ENCODE data around the gene MON2. TPM values are rescaled to one million over a fixed set of nuclear protein-coding genes. Genes with fewer than 3 reads are reported as not detected.

Gene MON2
- total RNA-seq, 4 donors from 2014 or later, result 54.3 to 212 (median 61.9) TPM

DNA sequence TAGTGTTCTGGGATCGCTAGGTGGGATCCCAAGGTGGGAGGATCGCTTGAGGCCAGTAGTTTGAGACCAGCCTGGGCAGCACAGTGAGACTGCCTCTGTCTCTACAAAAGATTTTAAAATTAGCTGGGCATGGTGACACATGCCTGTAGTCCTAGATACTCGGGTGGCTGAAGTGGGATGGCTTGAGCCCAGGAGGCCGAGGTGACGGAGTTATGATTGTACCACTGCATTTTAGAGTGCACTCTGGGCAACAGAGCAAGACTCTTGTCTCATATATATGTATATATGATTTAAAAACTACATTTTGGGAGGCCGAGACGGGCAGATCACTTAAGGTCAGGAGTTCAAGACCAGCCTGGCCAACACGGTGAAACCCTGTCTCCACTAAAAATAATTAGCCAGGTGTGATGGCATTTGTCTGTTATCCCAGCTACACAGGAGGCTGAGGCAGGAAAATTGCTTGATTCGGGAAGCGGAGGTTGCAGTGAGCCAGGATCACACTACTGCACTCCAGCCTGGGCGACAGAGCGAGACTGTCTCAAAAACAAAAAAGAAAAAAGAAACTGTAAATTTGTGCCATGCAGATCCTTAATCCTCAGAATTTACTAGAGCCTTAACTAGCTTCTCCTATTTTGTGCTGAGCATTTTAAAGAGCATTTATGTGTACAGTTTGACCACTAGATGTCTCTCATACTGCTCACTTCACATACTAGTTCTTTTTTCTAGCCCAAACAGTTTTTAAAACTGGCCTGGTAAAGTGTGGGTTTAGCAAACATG lies 114.8 kb downstream of the MON2 start:
- 77% methylated on average over 12 of the region's 12 CpGs for WGBS

DNA sequence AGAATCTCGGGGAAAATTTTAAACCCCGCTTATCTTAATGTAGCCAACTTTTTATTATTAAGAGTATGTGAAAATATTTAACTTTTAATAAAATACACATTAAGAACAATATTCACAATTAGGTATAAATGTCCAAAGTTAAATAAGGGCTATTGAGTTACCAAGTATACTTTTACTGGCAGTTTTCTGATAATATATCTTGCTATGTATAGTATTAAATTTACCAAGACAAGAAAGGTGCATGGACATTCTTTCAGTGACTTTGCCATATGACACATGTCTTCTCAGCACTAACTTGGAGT lies 115.4 kb downstream of the MON2 start:
- H3K36me3 ChIP-seq, result peaks cover 6% of the 10 kb centered on the region
- H3K27ac ChIP-seq, result no peak overlapping the region
- 22% methylated on average over 2 of the region's 2 CpGs for WGBS
- no peak for DNase-seq (ENCODE audit: low spot score in 2 of 2)
- H3K27me3 ChIP-seq, result no peaks in the 10 kb centered on the region
- no peaks in the 10 kb centered on the region for H3K9me3 ChIP-seq
- no peak overlapping the region for H3K4me3 ChIP-seq
- no peak for TF ChIP-seq POLR2AphosphoS5 (IDR thresholded peaks at IDR 0.05)
- no peak for TF ChIP-seq EP300 (IDR thresholded peaks at IDR 0.05)
- TF ChIP-seq, protein P1, sequence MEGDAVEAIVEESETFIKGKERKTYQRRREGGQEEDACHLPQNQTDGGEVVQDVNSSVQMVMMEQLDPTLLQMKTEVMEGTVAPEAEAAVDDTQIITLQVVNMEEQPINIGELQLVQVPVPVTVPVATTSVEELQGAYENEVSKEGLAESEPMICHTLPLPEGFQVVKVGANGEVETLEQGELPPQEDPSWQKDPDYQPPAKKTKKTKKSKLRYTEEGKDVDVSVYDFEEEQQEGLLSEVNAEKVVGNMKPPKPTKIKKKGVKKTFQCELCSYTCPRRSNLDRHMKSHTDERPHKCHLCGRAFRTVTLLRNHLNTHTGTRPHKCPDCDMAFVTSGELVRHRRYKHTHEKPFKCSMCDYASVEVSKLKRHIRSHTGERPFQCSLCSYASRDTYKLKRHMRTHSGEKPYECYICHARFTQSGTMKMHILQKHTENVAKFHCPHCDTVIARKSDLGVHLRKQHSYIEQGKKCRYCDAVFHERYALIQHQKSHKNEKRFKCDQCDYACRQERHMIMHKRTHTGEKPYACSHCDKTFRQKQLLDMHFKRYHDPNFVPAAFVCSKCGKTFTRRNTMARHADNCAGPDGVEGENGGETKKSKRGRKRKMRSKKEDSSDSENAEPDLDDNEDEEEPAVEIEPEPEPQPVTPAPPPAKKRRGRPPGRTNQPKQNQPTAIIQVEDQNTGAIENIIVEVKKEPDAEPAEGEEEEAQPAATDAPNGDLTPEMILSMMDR (IDR thresholded peaks at IDR 0.05), result no peak
- TF ChIP-seq POLR2A (IDR thresholded peaks at IDR 0.05), result no peak
- H3K4me1 ChIP-seq, result no peaks in the 10 kb centered on the region

More for the DNA sequence above, 114.8 kb downstream of the MON2 start:
- H3K4me1 ChIP-seq, result no peaks in the 10 kb centered on the region
- TF ChIP-seq POLR2AphosphoS5 (IDR thresholded peaks at IDR 0.05) (no peak), POLR2A (IDR thresholded peaks at IDR 0.05) (no peak), EP300 (IDR thresholded peaks at IDR 0.05) (no peak)
- TF ChIP-seq, protein P1 (IDR thresholded peaks at IDR 0.05), result peak; percentile 50 to 61
- H3K9me3 ChIP-seq, result no peaks in the 10 kb centered on the region
- no peaks in the 10 kb centered on the region for H3K27me3 ChIP-seq
- DNase-seq (ENCODE audit: low spot score in 2 of 2), result no peak
- no peak overlapping the region for H3K4me3 ChIP-seq
- H3K27ac ChIP-seq, result no peak overlapping the region
- peaks cover 6% of the 10 kb centered on the region for H3K36me3 ChIP-seq

DNA sequence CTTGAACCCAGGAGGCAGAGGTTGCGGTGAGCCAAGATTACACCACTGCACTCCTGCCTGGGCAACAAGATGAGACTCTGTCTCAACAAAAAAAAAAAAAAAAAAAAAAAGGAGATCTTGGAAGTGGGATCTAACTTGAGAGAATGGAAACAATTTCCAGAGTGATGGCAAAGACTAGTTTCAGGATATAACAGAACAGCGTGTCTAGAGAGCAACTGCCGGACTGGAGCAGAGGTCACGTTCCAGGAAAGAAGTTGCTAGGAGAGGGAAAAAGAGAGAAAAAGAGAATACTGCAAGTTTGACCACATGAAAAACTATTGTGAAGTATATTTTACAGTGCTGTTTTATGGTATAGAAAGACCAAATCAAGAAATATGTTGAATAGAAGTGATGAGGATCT lies 118.0 kb downstream of the MON2 start:
- H3K36me3 ChIP-seq, result peaks cover 6% of the 10 kb centered on the region
- TF ChIP-seq POLR2A (IDR thresholded peaks at IDR 0.05), result no peak
- no peak for TF ChIP-seq EP300 (IDR thresholded peaks at IDR 0.05)
- no peak for TF ChIP-seq POLR2AphosphoS5 (IDR thresholded peaks at IDR 0.05)
- TF ChIP-seq, protein P1 (IDR thresholded peaks at IDR 0.05), result no peak
- H3K4me1 ChIP-seq, result no peaks in the 10 kb centered on the region
- H3K27me3 ChIP-seq, result no peaks in the 10 kb centered on the region
- WGBS, result 88% methylated on average over 4 of the region's 4 CpGs
- no peak for DNase-seq (ENCODE audit: low spot score in 2 of 2)
- no peak overlapping the region for H3K4me3 ChIP-seq
- H3K27ac ChIP-seq, result no peak overlapping the region
- no peaks in the 10 kb centered on the region for H3K9me3 ChIP-seq

DNA sequence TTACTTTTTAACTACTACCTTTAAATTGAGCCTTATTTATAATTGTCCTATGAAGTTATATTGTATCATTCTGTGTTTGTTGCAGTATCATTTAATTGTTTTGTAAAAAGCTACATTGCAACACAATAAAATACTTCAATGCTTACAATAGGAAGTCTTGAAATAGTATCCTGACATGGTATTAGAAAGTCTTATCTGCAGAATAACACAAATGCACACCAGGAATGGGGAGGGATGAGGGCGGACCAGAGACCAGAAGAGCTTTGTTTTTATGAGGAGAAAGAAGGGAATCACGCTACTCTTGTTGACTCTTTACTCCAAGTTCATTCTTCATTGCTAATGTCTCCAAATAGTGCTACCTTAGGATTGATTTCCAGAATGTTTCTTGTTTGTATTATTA lies 120.2 kb downstream of the MON2 start:
- 100% methylated on average over 2 of the region's 2 CpGs for WGBS
- no peak overlapping the region for H3K4me3 ChIP-seq
- H3K27me3 ChIP-seq, result no peaks in the 10 kb centered on the region
- H3K27ac ChIP-seq, result no peak overlapping the region
- DNase-seq (ENCODE audit: low spot score in 2 of 2), result no peak
- no peak for TF ChIP-seq EP300 (IDR thresholded peaks at IDR 0.05)
- TF ChIP-seq POLR2A (IDR thresholded peaks at IDR 0.05), result no peak
- no peak for TF ChIP-seq POLR2AphosphoS5 (IDR thresholded peaks at IDR 0.05)
- TF ChIP-seq, protein P1 (IDR thresholded peaks at IDR 0.05), result no peak
- H3K9me3 ChIP-seq, result no peaks in the 10 kb centered on the region
- H3K36me3 ChIP-seq, result peaks cover 21% of the 10 kb centered on the region
- H3K4me1 ChIP-seq, result no peaks in the 10 kb centered on the region

DNA sequence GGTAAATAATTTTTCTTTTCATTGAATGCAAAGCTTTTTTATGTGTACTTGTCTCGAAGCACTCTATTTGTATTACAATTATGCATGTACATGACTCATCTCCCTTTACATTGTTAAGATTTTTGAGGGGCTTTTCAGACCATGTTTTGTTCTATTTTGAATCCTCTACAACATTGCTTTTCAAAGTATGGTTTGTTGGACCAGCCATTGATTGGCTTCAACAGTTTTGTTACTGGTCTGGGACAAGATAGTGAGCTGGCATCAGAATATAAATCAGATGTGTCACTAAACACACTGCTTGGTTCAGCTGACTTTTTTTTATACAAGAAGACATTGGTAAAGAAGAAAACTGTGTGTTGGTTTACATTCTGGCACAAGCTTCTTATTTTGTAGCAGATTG lies 122.3 kb downstream of the MON2 start:
- Histone ChIP-seq H3K4me1 (no peaks in the 10 kb centered on the region), H3K27ac (no peak overlapping the region), H3K36me3 (peaks cover 25% of the 10 kb centered on the region), H3K4me3 (no peak overlapping the region), H3K27me3 (no peaks in the 10 kb centered on the region), H3K9me3 (no peaks in the 10 kb centered on the region)
- TF ChIP-seq, protein P1 (IDR thresholded peaks at IDR 0.05), result no peak
- TF ChIP-seq POLR2AphosphoS5 (IDR thresholded peaks at IDR 0.05) (no peak), EP300 (IDR thresholded peaks at IDR 0.05) (no peak), POLR2A (IDR thresholded peaks at IDR 0.05) (no peak)
- DNase-seq (ENCODE audit: low spot score in 2 of 2), result no peak
- WGBS, result 96% methylated on average over 1 of the region's 1 CpG
